HUES64 (cell line): ENCODE data around the gene TIE1. TPM values are rescaled to one million over a fixed set of nuclear protein-coding genes. Genes with fewer than 3 reads are reported as not detected.

Experiments used
- H3K27ac ChIP-seq: 2 replicates; pipeline ENCODE4 v1.7.0; 2013; ENCODE audit warnings: low read depth, low read length, inconsistent platforms
- H3K27me3 ChIP-seq: 2 replicates; pipeline ENCODE4 v1.6.1; 2013; ENCODE audit warnings: mild to moderate bottlenecking, low read length; ENCODE audit not compliant: insufficient read depth
- H3K36me3 ChIP-seq: 2 replicates; pipeline ENCODE4 v1.6.1; 2013; ENCODE audit warnings: mild to moderate bottlenecking, low read length; ENCODE audit not compliant: insufficient read depth
- H3K4me1 ChIP-seq: 2 replicates; pipeline ENCODE4 v1.6.1; 2013; ENCODE audit warnings: mild to moderate bottlenecking, low read length, moderate library complexity; ENCODE audit not compliant: insufficient read depth
- H3K4me3 ChIP-seq: 2 replicates; pipeline ENCODE4 v1.5.1; 2013; ENCODE audit warnings: mild to moderate bottlenecking, low read length, moderate library complexity
- H3K9ac ChIP-seq: 2 replicates; pipeline ENCODE4 v1.6.1; 2013; ENCODE audit warnings: mild to moderate bottlenecking, low read depth, low read length
- H3K9me3 ChIP-seq: 2 replicates; pipeline ENCODE4 v1.6.1; 2013; ENCODE audit warnings: low read depth, low read length; ENCODE audit not compliant: insufficient read depth
- WGBS: fragments of 150-250, 120-280 bp; methylation state at CpG from one replicate; pipeline ENCODE4 v1.1.7; 2013; ENCODE audit warnings: missing lambda C conversion rate; 5-methylcytosine and 5-hydroxymethylcytosine counted together
- polyA plus RNA-seq, 2 experiments: library from polyadenylated mRNA; stranded (reverse); fragments of 50-300 nt; gene quantifications; one replicate each; pipeline ENCODE4 v1.2.3, GENCODE V29; 2013

The TIE1 gene
- polyA plus RNA-seq (2013, experiment 1 of 2) = 1.9 TPM
- 2.3 TPM for polyA plus RNA-seq (2013, experiment 2 of 2)

- no peak within 1 kb of the TSS for H3K9ac ChIP-seq
- no peaks in the 10 kb centered on the region for H3K9me3 ChIP-seq
- WGBS = 87% methylated on average over 7 of the region's 10 CpGs
- H3K27ac ChIP-seq = no peak within 1 kb of the TSS
- H3K4me3 ChIP-seq = no peak within 1 kb of the TSS
- peaks cover 20% of the 10 kb centered on the region for H3K4me1 ChIP-seq
- H3K27me3 ChIP-seq = no peaks in the 10 kb centered on the region
- no peaks in the 10 kb centered on the region for H3K36me3 ChIP-seq
Observed at GRCh38 chr1:43300378-43301094, at the start of gene TIE1. Gene TIE1 (plus strand): TSS chr1:43300982. CDS start chr1:43301072, 90 bp downstream.

- H3K9me3 ChIP-seq = peaks cover 30% of the 10 kb centered on the region
- no peaks in the 10 kb centered on the region for H3K36me3 ChIP-seq
- no peak overlapping the region for H3K4me3 ChIP-seq
- no peaks in the 10 kb centered on the region for H3K27me3 ChIP-seq
- no peaks in the 10 kb centered on the region for H3K4me1 ChIP-seq
- H3K27ac ChIP-seq = no peak overlapping the region
- no peak overlapping the region for H3K9ac ChIP-seq
- 88% methylated on average over 5 of the region's 5 CpGs for WGBS
Observed at GRCh38 chr1:43251024-43251423, 49.8 kb upstream of the TIE1 start.

GRCh38 chr1:43252225-43252624 is 48.6 kb upstream of the TIE1 start:
- H3K36me3 ChIP-seq = no peaks in the 10 kb centered on the region
- H3K9me3 ChIP-seq = peaks cover 18% of the 10 kb centered on the region
- no peaks in the 10 kb centered on the region for H3K4me1 ChIP-seq
- H3K4me3 ChIP-seq = no peak overlapping the region
- H3K9ac ChIP-seq = no peak overlapping the region
- WGBS = 93% methylated on average over 1 of the region's 1 CpG
- H3K27ac ChIP-seq = no peak overlapping the region
- H3K27me3 ChIP-seq = no peaks in the 10 kb centered on the region

- peaks cover 19% of the 10 kb centered on the region for H3K9me3 ChIP-seq
- WGBS = 91% methylated on average over 4 of the region's 4 CpGs
- no peaks in the 10 kb centered on the region for H3K4me1 ChIP-seq
Observed at GRCh38 chr1:43253173-43253572, 47.6 kb upstream of the TIE1 start.

GRCh38 chr1:43253876-43254275 is 46.9 kb upstream of the TIE1 start:
- Histone ChIP-seq H3K4me1 (no peaks in the 10 kb centered on the region), H3K36me3 (no peaks in the 10 kb centered on the region), H3K9me3 (peaks cover 22% of the 10 kb centered on the region), H3K9ac (no peak overlapping the region), H3K27ac (no peak overlapping the region), H3K4me3 (no peak overlapping the region), H3K27me3 (no peaks in the 10 kb centered on the region)
- 89% methylated on average over 8 of the region's 8 CpGs for WGBS

More at GRCh38 chr1:43253173-43253572, 47.6 kb upstream of the TIE1 start:
- no peak overlapping the region for H3K9ac ChIP-seq
- no peak overlapping the region for H3K27ac ChIP-seq
- H3K27me3 ChIP-seq = no peaks in the 10 kb centered on the region
- no peak overlapping the region for H3K4me3 ChIP-seq
- no peaks in the 10 kb centered on the region for H3K36me3 ChIP-seq

- no peak overlapping the region for H3K27ac ChIP-seq
- H3K36me3 ChIP-seq = no peaks in the 10 kb centered on the region
- no peak overlapping the region for H3K9ac ChIP-seq
- H3K4me3 ChIP-seq = no peak overlapping the region
- H3K27me3 ChIP-seq = no peaks in the 10 kb centered on the region
- H3K9me3 ChIP-seq = peaks cover 28% of the 10 kb centered on the region
- WGBS = 70% methylated on average over 10 of the region's 10 CpGs
- H3K4me1 ChIP-seq = no peaks in the 10 kb centered on the region
Observed at GRCh38 chr1:43255438-43256210, 45.2 kb upstream of the TIE1 start.

- no peak overlapping the region for H3K9ac ChIP-seq
- H3K9me3 ChIP-seq = peaks cover 25% of the 10 kb centered on the region
- 93% methylated on average over 8 of the region's 8 CpGs for WGBS
- H3K27me3 ChIP-seq = no peaks in the 10 kb centered on the region
- H3K4me1 ChIP-seq = no peaks in the 10 kb centered on the region
- no peaks in the 10 kb centered on the region for H3K36me3 ChIP-seq
- H3K4me3 ChIP-seq = no peak overlapping the region
- no peak overlapping the region for H3K27ac ChIP-seq
Observed at GRCh38 chr1:43256675-43257570, 43.9 kb upstream of the TIE1 start.

- Histone ChIP-seq H3K27ac (no peak overlapping the region), H3K36me3 (no peaks in the 10 kb centered on the region), H3K4me3 (no peak overlapping the region), H3K4me1 (no peaks in the 10 kb centered on the region), H3K9me3 (peaks cover 36% of the 10 kb centered on the region), H3K27me3 (no peaks in the 10 kb centered on the region), H3K9ac (no peak overlapping the region)
- WGBS = 65% methylated on average over 3 of the region's 3 CpGs
Observed at GRCh38 chr1:43258370-43258769, 42.4 kb upstream of the TIE1 start.

GRCh38 chr1:43265431-43265830 is 35.4 kb upstream of the TIE1 start:
- Histone ChIP-seq H3K27ac (no peak overlapping the region), H3K9me3 (peaks cover 34% of the 10 kb centered on the region), H3K36me3 (no peaks in the 10 kb centered on the region), H3K9ac (no peak overlapping the region), H3K4me1 (peaks cover 5% of the 10 kb centered on the region; the same call in 1 of the 2 replicates), H3K27me3 (no peaks in the 10 kb centered on the region), H3K4me3 (no peak overlapping the region)
- 88% methylated on average over 4 of the region's 4 CpGs for WGBS

- H3K9ac ChIP-seq = no peak overlapping the region
- no peak overlapping the region for H3K27ac ChIP-seq
- H3K9me3 ChIP-seq = peaks cover 27% of the 10 kb centered on the region
- H3K27me3 ChIP-seq = no peaks in the 10 kb centered on the region
- H3K36me3 ChIP-seq = no peaks in the 10 kb centered on the region
- H3K4me3 ChIP-seq = no peak overlapping the region
- WGBS = 89% methylated on average over 1 of the region's 1 CpG
- peaks cover 14% of the 10 kb centered on the region for H3K4me1 ChIP-seq
Observed at GRCh38 chr1:43266881-43267280, 33.9 kb upstream of the TIE1 start.
